Kidney epithelial cell (primary cell): ENCODE data around the gene CXCL3. TPM values are rescaled to one million over a fixed set of nuclear protein-coding genes. Genes with fewer than 3 reads are reported as not detected.

Source experiments
- DNase-seq: peaks from one replicate; pipeline ENCODE4 v3.0.0-alpha.2; 2010; ENCODE audit warnings: low read depth
- H3K27me3 ChIP-seq: 2 replicates; pipeline ENCODE4 v1.6.0; 2011; ENCODE audit warnings: low read length; ENCODE audit not compliant: control insufficient read depth, insufficient read depth
- H3K36me3 ChIP-seq: 2 replicates; pipeline ENCODE4 v1.5.1; 2011; ENCODE audit warnings: low read length; ENCODE audit not compliant: control insufficient read depth, insufficient read depth
- H3K4me3 ChIP-seq: 2 replicates; pipeline ENCODE4 v1.5.1; 2011; ENCODE audit warnings: low read depth, mild to moderate bottlenecking, control low read depth, low read length
- CTCF ChIP-seq: IDR thresholded peaks from 2 replicates; pipeline ENCODE4 v1.5.1; 2011; ENCODE audit warnings: mild to moderate bottlenecking, moderate library complexity, low read length, control low read depth, inconsistent platforms; ENCODE audit not compliant: insufficient read depth, poor library complexity, severe bottlenecking
- total RNA-seq: library from RNA; depleted of rRNA; stranded (reverse); fragments of >200 nt; gene quantifications from 2 replicates; pipeline ENCODE4 v1.2.3, GENCODE V29; 2015

The CXCL3 gene
- total RNA-seq, 1 donor from 2014 or later, result 5.3 TPM

DNA sequence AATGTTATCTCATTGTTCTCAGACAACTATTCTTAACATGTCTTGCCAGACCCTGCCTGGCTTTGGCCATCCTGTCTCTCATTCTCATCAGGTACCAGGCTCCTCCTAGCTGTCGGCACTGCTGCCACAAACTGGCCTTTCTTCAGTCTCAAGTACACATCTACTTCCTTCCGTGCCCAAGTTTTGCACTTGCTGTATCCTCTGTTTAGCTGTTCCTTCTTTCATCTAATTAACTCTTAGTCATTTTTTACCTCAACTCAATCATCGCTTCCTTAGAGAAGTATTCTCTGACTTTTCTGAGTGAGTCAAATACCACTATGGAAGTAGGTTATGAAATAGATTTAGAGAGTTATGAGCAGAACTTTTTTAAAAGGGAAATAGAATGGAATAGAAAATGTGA is 19.7 kb downstream of the CXCL3 start:
- TF ChIP-seq CTCF, result no peak
- DNase-seq, result no peak
- Histone ChIP-seq H3K4me3 (no peak overlapping the region), H3K36me3 (no peaks in the 10 kb centered on the region), H3K27me3 (no peaks in the 10 kb centered on the region)

DNA sequence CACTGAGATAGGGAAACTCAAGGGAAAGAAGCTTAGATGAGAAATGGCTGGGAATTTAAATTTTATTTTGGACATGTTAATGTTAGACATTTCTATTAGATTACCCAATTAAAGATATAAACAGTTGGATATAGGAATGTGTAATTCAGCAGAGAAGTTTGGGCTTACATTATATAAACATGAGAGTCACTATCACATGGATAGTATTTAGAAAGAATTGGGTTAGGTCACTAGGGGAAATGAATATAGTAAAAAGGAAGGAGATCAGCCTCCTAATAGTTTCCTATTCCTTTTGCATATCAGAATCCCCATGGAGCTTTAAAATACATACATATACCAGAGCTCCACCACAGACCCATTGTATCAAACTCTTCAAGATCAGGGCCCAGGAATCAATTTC is 20.4 kb downstream of the CXCL3 start:
- no peak for TF ChIP-seq CTCF
- Histone ChIP-seq H3K27me3 (no peaks in the 10 kb centered on the region), H3K36me3 (no peaks in the 10 kb centered on the region), H3K4me3 (no peak overlapping the region)
- DNase-seq, result no peak

- DNase-seq, result no peak
- no peak for TF ChIP-seq CTCF
- Histone ChIP-seq H3K36me3 (no peaks in the 10 kb centered on the region), H3K27me3 (no peaks in the 10 kb centered on the region), H3K4me3 (no peak overlapping the region)
These were observed 22.4 kb downstream of the CXCL3 start for GRCh38 chr4:74016068-74016467.

GRCh38 chr4:74015126-74015780 is 23.2 kb downstream of the CXCL3 start:
- no peaks in the 10 kb centered on the region for H3K27me3 ChIP-seq
- no peak for TF ChIP-seq CTCF
- no peak for DNase-seq
- H3K4me3 ChIP-seq, result no peak overlapping the region
- no peaks in the 10 kb centered on the region for H3K36me3 ChIP-seq

- DNase-seq, result no peak
- Histone ChIP-seq H3K27me3 (no peaks in the 10 kb centered on the region), H3K36me3 (no peaks in the 10 kb centered on the region), H3K4me3 (no peak overlapping the region)
- no peak for TF ChIP-seq CTCF
These were observed 24.2 kb downstream of the CXCL3 start for GRCh38 chr4:74014332-74014731.

GRCh38 chr4:74013264-74013663 is 25.2 kb downstream of the CXCL3 start:
- no peak for TF ChIP-seq CTCF
- H3K36me3 ChIP-seq, result no peaks in the 10 kb centered on the region
- DNase-seq, result no peak
- H3K4me3 ChIP-seq, result no peak overlapping the region
- H3K27me3 ChIP-seq, result no peaks in the 10 kb centered on the region
